ENCODE measurements around the gene UBE2K.
"Not testable (repeated sequence)": the region's sequence is repeated elsewhere in the genome, so short reads cannot be mapped to it uniquely, and the experiment has no call there.

UBE2K gene

GRCh38 chr4:39664828-39665731 lies 32.9 kb upstream of the UBE2K start:
- Mint-ChIP-seq H3K27me3 (no peaks in the 10 kb centered on the region), H3K4me3 (no peak overlapping the region), H3K36me3 (no peaks in the 10 kb centered on the region), H3K4me1 (peaks cover 3% of the 10 kb centered on the region), H3K27ac (no peak overlapping the region), H3K9me3 (no peaks in the 10 kb centered on the region)
- no peak for DNase-seq (ENCODE audit: low spot score in 2 of 2)
- no peak for ATAC-seq (ENCODE audit: low read depth)

DNA sequence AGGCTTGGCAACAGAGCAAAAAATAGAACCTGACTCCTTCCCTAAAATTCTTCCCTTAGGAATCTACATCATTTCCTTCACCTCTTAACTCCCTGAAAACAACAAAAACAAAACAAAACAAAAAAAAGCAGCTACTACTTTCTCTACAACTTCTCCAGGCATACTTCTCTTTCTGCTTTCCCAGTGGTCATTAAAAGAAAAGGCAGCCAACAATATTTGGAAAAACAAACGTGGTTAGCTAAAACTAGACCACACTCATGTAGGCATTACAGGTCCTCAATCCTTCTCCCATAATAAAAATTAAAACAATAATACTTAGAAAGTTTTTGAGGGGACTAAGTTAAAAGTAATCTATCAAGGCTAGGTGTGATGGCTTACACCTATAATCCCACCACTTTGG lies 30.2 kb upstream of the UBE2K start:
- no peak overlapping the region for H3K27ac Mint-ChIP-seq
- H3K4me1 Mint-ChIP-seq: peaks cover 3% of the 10 kb centered on the region
- H3K9me3 Mint-ChIP-seq: no peaks in the 10 kb centered on the region
- H3K4me3 Mint-ChIP-seq: no peak overlapping the region
- no peak for DNase-seq (ENCODE audit: low spot score in 2 of 2)
- no peak for ATAC-seq (ENCODE audit: low read depth)
- no peaks in the 10 kb centered on the region for H3K36me3 Mint-ChIP-seq
- H3K27me3 Mint-ChIP-seq: no peaks in the 10 kb centered on the region

- H3K9me3 Mint-ChIP-seq: no peaks in the 10 kb centered on the region
- no peaks in the 10 kb centered on the region for H3K27me3 Mint-ChIP-seq
- H3K27ac Mint-ChIP-seq: no peak overlapping the region
- no peak for ATAC-seq (ENCODE audit: low read depth)
- no peaks in the 10 kb centered on the region for H3K36me3 Mint-ChIP-seq
- no peak for DNase-seq (ENCODE audit: low spot score in 2 of 2)
- no peak overlapping the region for H3K4me3 Mint-ChIP-seq
- peaks cover 3% of the 10 kb centered on the region for H3K4me1 Mint-ChIP-seq
Observed at GRCh38 chr4:39668887-39669286, 29.0 kb upstream of the UBE2K start.

GRCh38 chr4:39670296-39670695 lies 27.6 kb upstream of the UBE2K start:
- H3K9me3 Mint-ChIP-seq; ATAC-seq (ENCODE audit: low read depth); H3K27ac Mint-ChIP-seq; H3K4me3 Mint-ChIP-seq; H3K4me1 Mint-ChIP-seq; DNase-seq (ENCODE audit: low spot score in 2 of 2); H3K36me3 Mint-ChIP-seq; H3K27me3 Mint-ChIP-seq: not testable (repeated sequence)

- not testable (repeated sequence) for H3K4me1 Mint-ChIP-seq; ATAC-seq (ENCODE audit: low read depth); H3K27me3 Mint-ChIP-seq; DNase-seq (ENCODE audit: low spot score in 2 of 2); H3K27ac Mint-ChIP-seq; H3K4me3 Mint-ChIP-seq; H3K9me3 Mint-ChIP-seq; H3K36me3 Mint-ChIP-seq
Observed at GRCh38 chr4:39675681-39676080, 22.3 kb upstream of the UBE2K start.

GRCh38 chr4:39681003-39681402 lies 16.9 kb upstream of the UBE2K start:
- DNase-seq (ENCODE audit: low spot score in 2 of 2); H3K27me3 Mint-ChIP-seq; H3K4me3 Mint-ChIP-seq; H3K36me3 Mint-ChIP-seq; H3K27ac Mint-ChIP-seq; ATAC-seq (ENCODE audit: low read depth); H3K9me3 Mint-ChIP-seq: not testable (repeated sequence)
- H3K4me1 Mint-ChIP-seq: peaks cover 18% of the 10 kb centered on the region

GRCh38 chr4:39682138-39682537 lies 15.8 kb upstream of the UBE2K start:
- Mint-ChIP-seq H3K9me3 (no peaks in the 10 kb centered on the region), H3K27ac (peak overlapping the region; percentile 47), H3K36me3 (no peaks in the 10 kb centered on the region), H3K27me3 (no peaks in the 10 kb centered on the region), H3K4me3 (peak overlapping the region; percentile 14), H3K4me1 (peaks cover 20% of the 10 kb centered on the region)
- ATAC-seq (ENCODE audit: low read depth) (peak; percentile 97), DNase-seq (ENCODE audit: low spot score in 2 of 2) (no peak)

DNA sequence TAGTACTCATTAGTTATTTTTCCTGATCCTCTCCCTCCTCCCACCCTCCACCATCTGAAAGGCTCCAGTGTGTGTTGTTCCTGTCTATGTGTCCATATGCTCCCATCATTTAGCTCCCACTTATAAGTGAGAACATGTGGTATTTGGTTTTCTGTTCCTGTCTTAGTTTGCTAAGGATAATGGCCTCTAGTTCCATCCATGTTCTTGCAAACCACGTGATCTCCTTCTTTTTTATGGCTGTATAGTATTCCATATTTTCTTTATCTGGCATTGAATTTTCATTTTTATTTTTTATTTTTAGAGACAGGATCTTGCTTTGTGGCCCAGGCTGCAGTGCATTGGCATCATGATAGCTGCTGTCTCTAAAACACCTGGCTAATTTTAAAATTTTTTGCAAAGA lies 11.9 kb upstream of the UBE2K start:
- DNase-seq (ENCODE audit: low spot score in 2 of 2) (no peak), ATAC-seq (ENCODE audit: low read depth) (no peak)
- Mint-ChIP-seq H3K4me1 (peaks cover 12% of the 10 kb centered on the region), H3K36me3 (no peaks in the 10 kb centered on the region), H3K9me3 (no peaks in the 10 kb centered on the region), H3K27me3 (no peaks in the 10 kb centered on the region), H3K27ac (no peak overlapping the region), H3K4me3 (no peak overlapping the region)

- H3K4me1 Mint-ChIP-seq: peaks cover 8% of the 10 kb centered on the region
- no peak for DNase-seq (ENCODE audit: low spot score in 2 of 2)
- no peaks in the 10 kb centered on the region for H3K36me3 Mint-ChIP-seq
Observed at GRCh38 chr4:39687014-39687413, 10.9 kb upstream of the UBE2K start.

DNA sequence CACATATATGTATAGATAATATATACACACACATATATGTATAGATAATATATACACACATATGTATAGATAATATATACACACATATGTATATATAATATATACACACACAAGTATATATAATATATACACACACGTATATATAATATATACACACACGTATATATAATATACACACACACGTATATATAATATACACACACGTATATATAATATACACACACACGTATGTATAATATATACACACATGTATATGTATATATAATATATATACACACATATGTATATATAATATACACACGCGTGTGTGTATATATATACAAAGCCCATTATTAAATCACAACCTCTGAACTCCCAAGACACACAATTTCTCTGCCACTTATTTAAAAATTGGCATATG lies 8.0 kb upstream of the UBE2K start:
- H3K27ac Mint-ChIP-seq: no peak overlapping the region
- H3K36me3 Mint-ChIP-seq: no peaks in the 10 kb centered on the region
- no peak for DNase-seq (ENCODE audit: low spot score in 2 of 2)
- peaks cover 2% of the 10 kb centered on the region for H3K4me1 Mint-ChIP-seq
- no peaks in the 10 kb centered on the region for H3K9me3 Mint-ChIP-seq
- H3K27me3 Mint-ChIP-seq: no peaks in the 10 kb centered on the region
- ATAC-seq (ENCODE audit: low read depth): no peak
- H3K4me3 Mint-ChIP-seq: no peak overlapping the region

More at GRCh38 chr4:39687014-39687413, 10.9 kb upstream of the UBE2K start:
- no peak for ATAC-seq (ENCODE audit: low read depth)
- H3K27ac Mint-ChIP-seq: peak overlapping the region; percentile 53
- no peaks in the 10 kb centered on the region for H3K27me3 Mint-ChIP-seq
- no peaks in the 10 kb centered on the region for H3K9me3 Mint-ChIP-seq
- no peak overlapping the region for H3K4me3 Mint-ChIP-seq

DNA sequence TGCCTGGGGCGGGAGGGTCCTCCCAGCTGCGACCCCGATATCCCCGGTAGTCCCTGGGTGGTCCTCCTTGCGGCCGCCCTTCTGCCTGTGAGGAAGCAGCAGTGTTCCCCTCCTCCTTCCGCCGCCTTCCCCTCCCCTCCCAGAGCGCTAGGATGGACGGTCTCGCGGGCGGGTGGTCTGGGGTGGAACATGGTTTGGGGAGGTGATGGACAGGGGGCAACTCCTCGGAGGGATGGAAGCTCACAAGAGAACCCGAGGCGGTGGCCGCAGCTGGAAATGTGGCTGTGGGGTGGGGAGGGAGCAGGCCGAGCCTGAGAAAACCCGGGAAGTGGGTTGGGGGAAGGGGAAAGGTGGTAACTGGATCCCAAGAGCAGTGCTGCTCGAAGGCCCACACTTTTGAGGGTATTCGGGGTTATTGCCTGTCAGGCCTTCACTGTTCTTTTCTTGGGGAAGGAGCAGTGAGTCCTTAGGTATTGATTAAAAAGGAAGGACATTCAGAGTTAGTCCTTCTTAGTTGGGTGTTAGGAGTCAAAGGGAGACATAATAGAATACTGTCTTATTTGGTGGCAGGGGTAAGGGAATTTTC lies 581 bp downstream of the UBE2K start:
- Mint-ChIP-seq H3K4me1 (peaks cover 23% of the 10 kb centered on the region), H3K9me3 (no peaks in the 10 kb centered on the region), H3K36me3 (no peaks in the 10 kb centered on the region), H3K27me3 (no peaks in the 10 kb centered on the region), H3K4me3 (peak overlapping the region; percentile 99), H3K27ac (peak overlapping the region; percentile 99)
- ATAC-seq (ENCODE audit: low read depth): peak; percentile 11
- DNase-seq (ENCODE audit: low spot score in 2 of 2): no peak

GRCh38 chr4:39699687-39700409 lies 1.9 kb downstream of the UBE2K start:
- no peak for DNase-seq (ENCODE audit: low spot score in 2 of 2)
- no peak for ATAC-seq (ENCODE audit: low read depth)
- Mint-ChIP-seq H3K9me3 (no peaks in the 10 kb centered on the region), H3K27me3 (no peaks in the 10 kb centered on the region), H3K4me1 (peaks cover 23% of the 10 kb centered on the region), H3K4me3 (peak overlapping the region; percentile 99), H3K36me3 (no peaks in the 10 kb centered on the region), H3K27ac (peak overlapping the region; percentile 99)

DNA sequence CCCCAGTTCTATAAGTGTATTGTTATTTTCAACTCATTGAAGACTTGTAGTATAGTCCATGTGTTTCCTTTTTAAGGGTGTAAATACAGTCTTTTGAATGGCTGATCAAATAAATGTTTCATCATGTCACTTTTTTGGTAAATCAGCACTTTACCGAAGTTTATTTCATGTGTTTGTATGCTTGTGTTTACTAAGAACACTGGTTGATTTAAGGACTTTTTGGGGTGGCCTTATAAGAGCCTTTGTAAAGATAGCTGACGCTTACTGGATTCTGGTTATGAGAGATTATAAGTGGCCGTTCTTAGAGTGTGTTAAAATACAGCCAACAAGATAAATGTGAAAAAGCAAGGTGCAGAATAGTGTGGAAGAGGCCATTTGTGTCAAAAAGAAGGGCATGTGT lies 2.6 kb downstream of the UBE2K start:
- DNase-seq (ENCODE audit: low spot score in 2 of 2) (no peak), ATAC-seq (ENCODE audit: low read depth) (no peak)
- Mint-ChIP-seq H3K36me3 (no peaks in the 10 kb centered on the region), H3K27ac (peak overlapping the region; percentile 73), H3K4me1 (peaks cover 24% of the 10 kb centered on the region), H3K4me3 (peak overlapping the region; percentile 31), H3K27me3 (no peaks in the 10 kb centered on the region), H3K9me3 (no peaks in the 10 kb centered on the region)

- ATAC-seq (ENCODE audit: low read depth) (no peak), DNase-seq (ENCODE audit: low spot score in 2 of 2) (no peak)
- Mint-ChIP-seq H3K9me3 (no peaks in the 10 kb centered on the region), H3K36me3 (peaks cover 2% of the 10 kb centered on the region), H3K4me1 (peaks cover 21% of the 10 kb centered on the region), H3K4me3 (no peak overlapping the region), H3K27ac (no peak overlapping the region), H3K27me3 (no peaks in the 10 kb centered on the region)
Observed at GRCh38 chr4:39702716-39703115, 4.8 kb downstream of the UBE2K start.
